GM21390 (cell line): ENCODE measurements around the gene RNASE13.

ENCODE experiments used
- ATAC-seq: cut with Tn5 transposase; IDR thresholded peaks from one replicate; pipeline ENCODE4 v1.9.1; 2021; ENCODE audit not compliant: unreplicated experiment

The RNASE13 gene

GRCh38 chr14:21034707-21035106, at the start of gene RNASE13:
RNASE13 (minus strand) TSS chr14:21034807; CDS start chr14:21034288, 519 bp downstream.
- no peak for ATAC-seq

GRCh38 chr14:21084396-21084795, 49.8 kb upstream of the RNASE13 start:
- no peak for ATAC-seq

GRCh38 chr14:21083565-21084325, 49.1 kb upstream of the RNASE13 start:
- ATAC-seq, result no peak

DNA sequence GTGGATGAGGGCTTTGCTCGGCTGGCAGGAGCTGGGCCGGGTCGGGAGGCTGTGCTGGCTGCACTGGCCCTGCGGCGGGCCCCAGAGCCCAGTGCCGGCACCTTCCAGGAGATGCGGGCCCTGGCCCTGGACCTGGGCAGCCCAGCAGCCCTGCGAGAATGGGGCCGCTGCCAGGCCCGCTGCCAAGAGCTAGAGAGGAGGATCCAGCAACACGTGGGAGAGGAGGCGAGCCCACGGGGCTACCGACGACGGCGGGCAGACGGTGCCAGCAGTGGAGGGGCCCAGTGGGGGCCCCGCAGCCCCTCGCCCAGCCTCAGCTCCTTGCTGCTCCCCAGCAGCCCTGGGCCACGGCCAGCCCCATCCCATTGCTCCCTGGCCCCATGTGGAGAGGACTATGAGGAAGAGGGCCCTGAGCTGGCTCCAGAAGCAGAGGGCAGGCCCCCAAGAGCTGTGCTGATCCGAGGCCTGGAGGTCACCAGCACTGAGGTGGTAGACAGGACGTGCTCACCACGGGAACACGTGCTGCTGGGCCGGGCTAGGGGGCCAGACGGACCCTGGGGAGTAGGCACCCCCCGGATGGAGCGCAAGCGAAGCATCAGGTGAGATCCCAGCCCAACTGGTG, 47.0 kb upstream of the RNASE13 start:
- no peak for ATAC-seq

- ATAC-seq, result no peak
These were observed 44.1 kb upstream of the RNASE13 start for GRCh38 chr14:21078726-21079125.

- no peak for ATAC-seq
These were observed 43.7 kb upstream of the RNASE13 start for GRCh38 chr14:21078287-21078686.

DNA sequence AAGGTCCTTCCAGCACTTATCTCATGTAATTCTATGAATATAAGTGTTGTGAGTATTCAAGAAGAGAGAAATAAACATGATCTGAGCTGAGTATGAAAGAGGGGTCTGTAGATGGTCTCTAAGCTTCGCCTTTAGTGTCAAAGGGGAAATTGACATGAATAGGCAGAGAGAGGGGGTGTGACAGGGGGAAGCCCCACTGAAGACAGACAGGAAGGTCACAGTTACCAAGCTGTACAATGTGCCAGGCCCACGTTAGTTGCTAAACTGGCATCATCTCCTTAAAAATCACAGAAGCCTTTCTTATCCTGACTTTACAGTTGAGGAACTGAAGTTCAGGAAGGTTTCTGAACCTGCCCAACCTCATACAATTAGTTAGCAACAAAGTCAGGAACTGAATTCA, 43.1 kb upstream of the RNASE13 start:
- no peak for ATAC-seq

DNA sequence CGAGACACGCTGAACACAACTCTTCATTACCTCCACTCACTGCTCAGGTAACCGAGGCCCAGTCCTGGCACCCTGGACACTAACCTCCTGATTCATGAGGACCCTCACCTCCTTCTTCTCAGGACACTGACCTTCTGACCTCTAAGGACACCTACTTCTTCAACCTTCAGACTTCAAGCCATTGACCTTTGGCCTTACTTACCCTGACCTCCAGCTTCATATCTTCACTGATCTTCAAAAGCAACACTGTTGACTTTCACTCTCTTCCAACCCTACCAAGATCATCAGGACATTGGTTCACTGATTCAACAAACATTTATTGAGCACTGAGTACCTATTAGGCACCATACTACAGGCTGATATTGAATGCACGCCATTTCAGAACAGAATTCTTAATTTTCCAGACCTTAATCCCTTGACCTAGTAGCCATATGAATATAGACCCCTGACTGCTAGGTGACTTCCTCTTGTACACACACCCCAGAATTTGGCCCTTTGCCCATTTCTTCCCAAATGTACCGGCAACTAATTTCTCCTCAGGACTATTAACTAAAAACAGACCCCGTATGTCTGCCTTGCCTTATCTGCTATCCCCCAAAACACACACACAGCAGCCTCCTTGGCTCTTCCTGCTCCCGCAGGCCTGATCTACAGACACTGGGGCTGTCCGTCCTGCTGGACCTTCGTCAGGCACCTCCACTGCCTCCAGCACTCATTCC, 41.3 kb upstream of the RNASE13 start:
- ATAC-seq, result no peak

- no peak for ATAC-seq
These were observed 40.0 kb upstream of the RNASE13 start for GRCh38 chr14:21074398-21075272.

DNA sequence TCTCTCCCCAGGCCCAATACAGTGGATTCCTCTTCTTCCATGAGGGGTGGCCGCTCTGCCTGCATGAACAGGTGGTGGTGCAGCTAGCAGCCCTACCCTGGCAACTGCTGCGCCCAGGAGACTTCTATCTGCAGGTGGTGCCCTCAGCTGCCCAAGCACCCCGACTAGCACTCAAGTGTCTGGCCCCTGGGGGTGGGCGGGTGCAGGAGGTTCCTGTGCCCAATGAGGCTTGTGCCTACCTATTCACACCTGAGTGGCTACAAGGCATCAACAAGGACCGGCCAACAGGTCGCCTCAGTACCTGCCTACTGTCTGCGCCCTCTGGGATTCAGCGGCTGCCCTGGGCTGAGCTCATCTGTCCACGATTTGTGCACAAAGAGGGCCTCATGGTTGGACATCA, 39.3 kb upstream of the RNASE13 start:
- ATAC-seq, result no peak

DNA sequence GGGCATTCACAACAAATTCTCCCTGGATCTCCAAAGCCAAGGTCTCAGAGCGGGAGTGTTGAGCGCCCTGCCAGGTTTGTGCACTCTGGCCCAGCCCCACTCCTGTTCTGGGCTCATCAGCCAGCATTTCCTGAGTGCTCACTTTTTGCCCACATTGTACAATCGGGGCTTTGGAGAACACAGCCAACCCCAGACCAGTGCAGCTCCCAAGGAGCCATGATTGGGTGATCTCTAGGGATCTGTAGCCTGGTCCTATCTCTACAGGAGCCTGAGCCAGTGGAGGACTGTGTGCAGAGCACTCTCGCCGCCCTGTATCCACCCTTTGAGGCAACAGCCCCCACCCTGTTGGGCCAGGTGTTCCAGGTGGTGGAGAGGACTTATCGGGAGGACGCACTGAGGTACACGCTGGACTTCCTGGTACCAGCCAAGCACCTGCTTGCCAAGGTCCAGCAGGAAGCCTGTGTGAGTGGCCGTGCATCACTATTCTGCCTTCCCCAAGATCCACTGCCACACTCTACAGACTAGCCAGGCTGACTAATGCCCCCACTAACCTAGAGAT, 38.3 kb upstream of the RNASE13 start:
- no peak for ATAC-seq

DNA sequence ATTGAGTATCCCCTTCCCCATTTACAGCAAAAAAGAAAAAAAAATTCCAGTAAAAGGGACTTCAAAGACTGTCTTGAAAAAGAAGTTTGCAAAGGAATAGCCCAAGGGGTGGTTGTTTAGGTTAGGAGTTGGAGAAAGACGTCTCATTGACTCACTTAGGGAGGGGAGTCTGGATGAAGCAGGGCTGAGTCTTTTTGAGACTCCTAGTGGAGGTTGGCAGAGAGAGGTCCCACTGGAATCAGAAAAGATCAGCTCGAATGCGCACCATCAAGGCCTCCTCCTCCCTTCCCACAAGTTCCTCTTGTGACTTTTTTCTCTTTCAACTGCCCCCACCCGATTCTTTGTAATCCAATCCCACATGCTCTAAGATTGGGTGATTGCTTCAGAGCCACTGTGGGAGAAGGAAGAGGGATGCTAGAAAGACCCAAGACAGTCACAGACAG, 37.4 kb upstream of the RNASE13 start:
- ATAC-seq, result no peak

GRCh38 chr14:21071225-21072030, 36.8 kb upstream of the RNASE13 start:
- ATAC-seq, result peak; percentile 75

DNA sequence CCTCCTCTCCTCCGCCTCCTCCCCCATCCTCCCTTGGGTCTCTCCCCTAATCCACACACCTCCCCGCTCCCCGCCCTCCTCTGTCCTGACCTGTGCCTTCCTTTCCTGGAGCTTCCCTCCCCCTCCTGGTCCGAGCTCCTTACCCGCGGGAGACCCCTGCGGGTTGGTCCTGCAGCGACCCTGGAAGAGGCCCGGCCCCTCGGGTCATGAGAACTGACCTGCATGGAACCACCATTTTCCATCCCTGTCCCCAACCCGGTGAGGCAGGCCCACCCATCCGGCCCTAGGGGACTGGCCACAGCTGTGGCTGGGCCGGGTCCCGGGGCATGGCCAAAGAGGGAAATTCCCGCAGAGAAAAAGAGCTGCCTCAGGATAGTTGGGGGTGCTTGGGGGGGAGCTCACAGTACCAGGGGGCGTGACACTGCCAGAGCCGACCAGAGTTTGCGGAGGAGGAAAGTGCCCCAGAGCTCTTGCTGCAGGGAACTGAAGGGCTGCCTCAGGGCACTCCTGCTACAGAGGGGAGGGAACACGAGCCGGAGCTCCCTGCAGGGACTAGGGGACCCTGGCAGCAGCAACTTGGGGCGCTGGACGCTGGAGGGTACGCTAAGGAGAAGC, 36.1 kb upstream of the RNASE13 start:
- ATAC-seq, result peak; percentile 17

- no peak for ATAC-seq
These were observed 35.5 kb upstream of the RNASE13 start, which contains the start of gene ARHGEF40 for GRCh38 chr14:21070083-21070609. ARHGEF40 (plus strand) TSS chr14:21070304; CDS start chr14:21070397, 93 bp downstream.

DNA sequence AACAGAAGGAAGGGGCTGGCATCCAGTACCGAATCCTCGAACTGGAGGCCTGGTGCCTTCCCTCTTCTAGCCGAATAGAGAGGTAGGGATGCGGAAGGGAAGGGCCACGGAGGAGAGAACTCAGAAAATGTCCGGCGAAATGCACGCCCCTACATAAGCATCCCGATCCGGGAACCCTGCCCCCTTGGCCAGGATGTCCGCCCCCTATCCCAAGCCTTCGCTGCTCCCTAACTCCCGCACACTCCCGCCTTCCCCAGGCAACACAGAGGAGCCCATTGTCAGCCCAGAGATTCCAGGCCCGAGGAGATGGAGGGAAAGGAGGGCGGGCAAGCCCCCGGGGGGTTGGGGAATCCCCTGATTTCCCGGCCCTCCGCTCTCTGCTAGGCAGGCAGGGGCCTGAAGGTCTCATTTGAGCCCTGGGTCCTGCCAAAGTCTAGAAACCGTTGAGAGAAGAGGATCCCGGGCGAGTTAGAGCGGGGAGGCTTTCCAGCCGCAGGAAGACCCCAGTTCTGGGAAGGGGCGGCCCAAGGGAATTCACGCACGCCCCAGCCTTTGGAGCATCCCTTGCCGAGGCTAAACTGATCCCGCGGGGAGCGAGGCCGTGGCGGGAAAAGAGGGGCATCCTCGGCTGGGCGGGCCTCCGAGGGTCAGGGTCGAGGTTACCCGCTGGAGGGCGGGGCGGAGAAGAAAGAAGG, 34.9 kb upstream of the RNASE13 start:
- no peak for ATAC-seq

- no peak for ATAC-seq
These were observed 34.1 kb upstream of the RNASE13 start for GRCh38 chr14:21068521-21069387.
